Spleen (tissue), 7 donors: ENCODE data around the gene HUS1B.
"Not testable (repeated sequence)": the region's sequence is repeated elsewhere in the genome, so short reads cannot be mapped to it uniquely, and the experiment has no call there.

Source experiments
- POLR2A ChIP-seq, 3 donors: fragments of 450-650 bp; IDR thresholded peaks; one replicate each; pipeline ENCODE4 v1.5.1; 2017; ENCODE audit warnings: antibody characterized with exemption in 3 of 3, mild to moderate bottlenecking in 1 of 3
- TF ChIP-seq, protein P1 (sequence below), 11 experiments: fragments of 200-600 bp in 7 of 11; fragments of 450-650 bp in 4 of 11; sonication (generic) in 4 of 11; IDR thresholded peaks in 8 of 11; conservative IDR thresholded peaks in 3 of 11; 1 replicate in 7 of 11; 2 replicates in 4 of 11; pipeline versions ENCODE4 v1.4.0 to v1.8.0; 2016 to 2021; ENCODE audit warnings: antibody characterized with exemption in 11 of 11, inconsistent platforms in 4 of 11, mild to moderate bottlenecking in 1 of 11
- donor health status: DM: no; HTN: no; CAD: no; lungs with moderate emphysema.
- donor health status: DM: no; HTN: no; CAD: no.
- donor health status: DM: no; HTN: no; CAD: no.

- TF ChIP-seq POLR2A (IDR thresholded peaks at IDR 0.05) = not testable (repeated sequence)
- TF ChIP-seq, protein P1, sequence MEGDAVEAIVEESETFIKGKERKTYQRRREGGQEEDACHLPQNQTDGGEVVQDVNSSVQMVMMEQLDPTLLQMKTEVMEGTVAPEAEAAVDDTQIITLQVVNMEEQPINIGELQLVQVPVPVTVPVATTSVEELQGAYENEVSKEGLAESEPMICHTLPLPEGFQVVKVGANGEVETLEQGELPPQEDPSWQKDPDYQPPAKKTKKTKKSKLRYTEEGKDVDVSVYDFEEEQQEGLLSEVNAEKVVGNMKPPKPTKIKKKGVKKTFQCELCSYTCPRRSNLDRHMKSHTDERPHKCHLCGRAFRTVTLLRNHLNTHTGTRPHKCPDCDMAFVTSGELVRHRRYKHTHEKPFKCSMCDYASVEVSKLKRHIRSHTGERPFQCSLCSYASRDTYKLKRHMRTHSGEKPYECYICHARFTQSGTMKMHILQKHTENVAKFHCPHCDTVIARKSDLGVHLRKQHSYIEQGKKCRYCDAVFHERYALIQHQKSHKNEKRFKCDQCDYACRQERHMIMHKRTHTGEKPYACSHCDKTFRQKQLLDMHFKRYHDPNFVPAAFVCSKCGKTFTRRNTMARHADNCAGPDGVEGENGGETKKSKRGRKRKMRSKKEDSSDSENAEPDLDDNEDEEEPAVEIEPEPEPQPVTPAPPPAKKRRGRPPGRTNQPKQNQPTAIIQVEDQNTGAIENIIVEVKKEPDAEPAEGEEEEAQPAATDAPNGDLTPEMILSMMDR (IDR thresholded peaks at IDR 0.05 in 8 of 11, conservative IDR thresholded peaks at IDR 0.05 in 3 of 11) = not testable (repeated sequence)
Measured at GRCh38 chr6:663788-664187, 6.9 kb upstream of the HUS1B start.
